Astrocyte (in vitro differentiated cells and primary cell): ENCODE measurements around the gene MUC21.

Experiments
- EZH2 ChIP-seq: IDR thresholded peaks from 2 replicates; pipeline ENCODE4 v1.6.1; 2012; ENCODE audit warnings: mild to moderate bottlenecking, low read length, inconsistent platforms; ENCODE audit not compliant: insufficient read depth
- TF ChIP-seq, protein P1 (sequence below): IDR thresholded peaks from 2 replicates; pipeline ENCODE4 v1.5.1; 2011; ENCODE audit warnings: low read depth, mild to moderate bottlenecking, inconsistent platforms, low read length, moderate library complexity; ENCODE audit not compliant: insufficient read depth

DNA sequence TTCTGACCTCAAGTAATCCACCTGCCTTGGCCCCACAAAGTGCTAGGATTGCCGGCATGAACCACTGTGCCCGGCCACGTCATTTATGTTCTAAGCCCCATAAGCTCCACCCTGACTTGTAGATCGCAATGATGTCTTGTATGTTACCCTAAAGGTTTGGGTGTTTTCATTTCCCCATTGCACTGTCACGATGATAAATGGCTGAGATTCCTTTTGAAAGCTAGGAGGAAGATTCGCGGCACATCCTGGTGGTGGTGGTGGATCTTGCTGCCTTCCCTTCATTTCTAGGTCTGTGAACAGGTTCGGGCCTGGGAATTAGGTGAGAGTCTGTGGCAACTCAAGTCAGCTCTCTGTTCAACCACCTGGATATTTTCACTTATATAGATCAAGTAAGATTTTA, 55.0 kb downstream of the MUC21 start:
- TF ChIP-seq, protein P1, sequence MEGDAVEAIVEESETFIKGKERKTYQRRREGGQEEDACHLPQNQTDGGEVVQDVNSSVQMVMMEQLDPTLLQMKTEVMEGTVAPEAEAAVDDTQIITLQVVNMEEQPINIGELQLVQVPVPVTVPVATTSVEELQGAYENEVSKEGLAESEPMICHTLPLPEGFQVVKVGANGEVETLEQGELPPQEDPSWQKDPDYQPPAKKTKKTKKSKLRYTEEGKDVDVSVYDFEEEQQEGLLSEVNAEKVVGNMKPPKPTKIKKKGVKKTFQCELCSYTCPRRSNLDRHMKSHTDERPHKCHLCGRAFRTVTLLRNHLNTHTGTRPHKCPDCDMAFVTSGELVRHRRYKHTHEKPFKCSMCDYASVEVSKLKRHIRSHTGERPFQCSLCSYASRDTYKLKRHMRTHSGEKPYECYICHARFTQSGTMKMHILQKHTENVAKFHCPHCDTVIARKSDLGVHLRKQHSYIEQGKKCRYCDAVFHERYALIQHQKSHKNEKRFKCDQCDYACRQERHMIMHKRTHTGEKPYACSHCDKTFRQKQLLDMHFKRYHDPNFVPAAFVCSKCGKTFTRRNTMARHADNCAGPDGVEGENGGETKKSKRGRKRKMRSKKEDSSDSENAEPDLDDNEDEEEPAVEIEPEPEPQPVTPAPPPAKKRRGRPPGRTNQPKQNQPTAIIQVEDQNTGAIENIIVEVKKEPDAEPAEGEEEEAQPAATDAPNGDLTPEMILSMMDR = no peak
- TF ChIP-seq EZH2 = no peak
